H9 (cell line): Measurements from ENCODE around the gene CTAG1B. TPM values are rescaled to one million over a fixed set of nuclear protein-coding genes. Genes with fewer than 3 reads are reported as not detected.

Experiments used
- DNase-seq: peaks from one replicate; pipeline ENCODE4 v3.0.0-alpha.2; 2017
- H2AFZ ChIP-seq: one replicate; pipeline ENCODE4 v1.6.1; 2013; ENCODE audit warnings: mild to moderate bottlenecking, low read length, control low read depth, moderate library complexity
- H2AK5ac ChIP-seq: 2 replicates; pipeline ENCODE4 v1.6.1; 2013; ENCODE audit warnings: low read length, control low read depth, mixed read lengths; ENCODE audit not compliant: insufficient read length
- H2BK120ac ChIP-seq: one replicate; pipeline ENCODE4 v1.6.1; 2013; ENCODE audit warnings: low read depth, mild to moderate bottlenecking, low read length, control low read depth, inconsistent platforms; ENCODE audit not compliant: poor library complexity, severe bottlenecking
- H2BK12ac ChIP-seq: 2 replicates; pipeline ENCODE4 v1.6.1; 2013; ENCODE audit warnings: low read length, control low read depth, mixed read lengths, low read depth; ENCODE audit not compliant: insufficient read length
- H2BK15ac ChIP-seq: 2 replicates; pipeline ENCODE4 v1.6.1; 2013; ENCODE audit warnings: low read depth, low read length, control low read depth
- H2BK20ac ChIP-seq: one replicate; pipeline ENCODE4 v1.6.1; 2013; ENCODE audit warnings: low read depth, mild to moderate bottlenecking, low read length, control low read depth, inconsistent platforms; ENCODE audit not compliant: poor library complexity, severe bottlenecking
- H2BK5ac ChIP-seq: 2 replicates; pipeline ENCODE4 v1.6.1; 2013; ENCODE audit warnings: low read length, control low read depth, mixed read lengths; ENCODE audit not compliant: insufficient read length
- H3K14ac ChIP-seq: 2 replicates; pipeline ENCODE4 v1.6.1; 2013; ENCODE audit warnings: low read length, control low read depth; ENCODE audit not compliant: insufficient read depth
- H3K18ac ChIP-seq: 2 replicates; pipeline ENCODE4 v1.6.1; 2013; ENCODE audit warnings: low read depth, mild to moderate bottlenecking, mixed read lengths, low read length, control low read depth; ENCODE audit not compliant: insufficient read length
- H3K23ac ChIP-seq: 2 replicates; pipeline ENCODE4 v1.6.1; 2013; ENCODE audit warnings: low read length, control low read depth, mixed read lengths, low read depth; ENCODE audit not compliant: insufficient read length
- H3K23me2 ChIP-seq: 2 replicates; pipeline ENCODE4 v1.6.1; 2013; ENCODE audit warnings: low read depth, mild to moderate bottlenecking, mixed read lengths, low read length, control low read depth; ENCODE audit not compliant: insufficient read length, poor library complexity, severe bottlenecking
- H3K27ac ChIP-seq: 2 replicates; pipeline ENCODE4 v1.5.1; 2013; ENCODE audit warnings: low read length, control low read depth, mixed read lengths, low read depth; ENCODE audit not compliant: insufficient read length
- H3K27me3 ChIP-seq: 2 replicates; pipeline ENCODE4 v1.6.1; 2013; ENCODE audit warnings: low read length, control low read depth, inconsistent platforms; ENCODE audit not compliant: insufficient read depth
- H3K4ac ChIP-seq: 2 replicates; pipeline ENCODE4 v1.6.1; 2013; ENCODE audit warnings: low read depth, mild to moderate bottlenecking, control low read depth, inconsistent platforms, low read length, moderate library complexity
- H3K4me1 ChIP-seq: 2 replicates; pipeline ENCODE4 v1.6.1; 2013; ENCODE audit warnings: low read length, control low read depth, inconsistent platforms; ENCODE audit not compliant: insufficient read depth
- H3K4me2 ChIP-seq: 2 replicates; pipeline ENCODE4 v1.6.1; 2013; ENCODE audit warnings: low read length, control low read depth, mixed read lengths; ENCODE audit not compliant: insufficient read length, insufficient read depth
- H3K56ac ChIP-seq: 2 replicates; pipeline ENCODE4 v1.6.1; 2013; ENCODE audit warnings: low read depth, mild to moderate bottlenecking, mixed read lengths, low read length, control low read depth; ENCODE audit not compliant: insufficient read length
- H3K79me1 ChIP-seq: 2 replicates; pipeline ENCODE4 v1.6.1; 2013; ENCODE audit warnings: low read depth, mild to moderate bottlenecking, moderate library complexity, low read length, control low read depth, inconsistent platforms; ENCODE audit not compliant: insufficient read depth, poor library complexity, severe bottlenecking
- H3K79me2 ChIP-seq: 2 replicates; pipeline ENCODE4 v1.6.1; 2013; ENCODE audit warnings: low read length, control low read depth, inconsistent platforms; ENCODE audit not compliant: insufficient read depth
- H3K9ac ChIP-seq: 2 replicates; pipeline ENCODE4 v1.6.1; 2013; ENCODE audit warnings: low read length, control low read depth, mixed read lengths; ENCODE audit not compliant: insufficient read length; ENCODE audit errors: extremely low read depth
- H3K9me3 ChIP-seq: one replicate; pipeline ENCODE4 v1.6.1; 2013; ENCODE audit warnings: low read depth, low read length, inconsistent platforms; ENCODE audit not compliant: control insufficient read depth
- H3T11ph ChIP-seq: one replicate; pipeline ENCODE4 v1.6.1; 2013; ENCODE audit warnings: mild to moderate bottlenecking, low read length, control low read depth, inconsistent platforms
- H4K20me1 ChIP-seq: one replicate; pipeline ENCODE4 v1.6.1; 2013; ENCODE audit not compliant: control insufficient read depth, insufficient read length, insufficient read depth
- H4K5ac ChIP-seq: 2 replicates; pipeline ENCODE4 v1.6.1; 2013; ENCODE audit warnings: low read depth, mild to moderate bottlenecking, mixed read lengths, low read length, control low read depth; ENCODE audit not compliant: insufficient read length
- H4K8ac ChIP-seq: replicated peaks from 2 replicates; pipeline ENCODE4 v1.6.1; 2013; ENCODE audit warnings: low read length, control low read depth, mixed read lengths, low read depth; ENCODE audit not compliant: insufficient read length
- H4K91ac ChIP-seq: 2 replicates; pipeline ENCODE4 v1.6.1; 2013; ENCODE audit warnings: low read depth, mild to moderate bottlenecking, moderate library complexity, mixed read lengths, low read length, control low read depth; ENCODE audit not compliant: insufficient read length
- H3K27ac Mint-ChIP-seq, 3 experiments: 2 replicates in 2 of 3; 3 replicates in 1 of 3; pipeline ENCODE4 v1.8.0; 2020 to 2021; ENCODE audit warnings: mixed read lengths in 3 of 3, mild to moderate bottlenecking in 1 of 3, moderate library complexity in 1 of 3
- H3K27me3 Mint-ChIP-seq: 2 replicates; pipeline ENCODE4 v1.8.0; 2021; ENCODE audit warnings: low read depth, mild to moderate bottlenecking, moderate library complexity, mixed read lengths
- H3K36me3 Mint-ChIP-seq, 3 experiments: 2 replicates in 2 of 3; 3 replicates in 1 of 3; pipeline ENCODE4 v1.8.0; 2020 to 2021; ENCODE audit warnings: low read depth in 3 of 3, mixed read lengths in 3 of 3; ENCODE audit not compliant: insufficient read depth in 1 of 3
- H3K4me1 Mint-ChIP-seq, 2 experiments: 2 replicates each; pipeline ENCODE4 v1.8.0; 2020; ENCODE audit warnings: mixed read lengths in 2 of 2
- H3K4me3 Mint-ChIP-seq, 2 experiments: 2 replicates in 1 of 2; 3 replicates in 1 of 2; pipeline ENCODE4 v1.8.0; 2020 to 2021; ENCODE audit warnings: mild to moderate bottlenecking in 2 of 2, mixed read lengths in 2 of 2, moderate library complexity in 1 of 2
- H3K9me3 Mint-ChIP-seq, 2 experiments: 2 replicates in 1 of 2; 3 replicates in 1 of 2; pipeline ENCODE4 v1.8.0; 2020; ENCODE audit warnings: mild to moderate bottlenecking in 2 of 2, mixed read lengths in 2 of 2, moderate library complexity in 1 of 2
- WGBS: extraction: QIAGEN DNeasy Blood & Tissue Kit; methylation state at CpG from one replicate; pipeline ENCODE4 v1.1.7; 2013; ENCODE audit warnings: missing lambda C conversion rate, low lambda C conversion rate, mixed read lengths; ENCODE audit not compliant: insufficient read length; ENCODE audit errors: extremely low coverage; 5-methylcytosine and 5-hydroxymethylcytosine counted together
- total RNA-seq: library from RNA; stranded (reverse); gene quantifications from 2 replicates; pipeline ENCODE4 v1.2.1, GENCODE V29; 2021
- TF ChIP-seq, protein P1 (sequence below): fragments of 200-600 bp; sonication (generic); conservative IDR thresholded peaks from 3 replicates; pipeline ENCODE4 v1.8.0; 2021; ENCODE audit warnings: antibody characterized with exemption, mild to moderate bottlenecking

CTAG1B gene
- total RNA-seq, 1 experiment from 2014 or later, result not detected

DNA sequence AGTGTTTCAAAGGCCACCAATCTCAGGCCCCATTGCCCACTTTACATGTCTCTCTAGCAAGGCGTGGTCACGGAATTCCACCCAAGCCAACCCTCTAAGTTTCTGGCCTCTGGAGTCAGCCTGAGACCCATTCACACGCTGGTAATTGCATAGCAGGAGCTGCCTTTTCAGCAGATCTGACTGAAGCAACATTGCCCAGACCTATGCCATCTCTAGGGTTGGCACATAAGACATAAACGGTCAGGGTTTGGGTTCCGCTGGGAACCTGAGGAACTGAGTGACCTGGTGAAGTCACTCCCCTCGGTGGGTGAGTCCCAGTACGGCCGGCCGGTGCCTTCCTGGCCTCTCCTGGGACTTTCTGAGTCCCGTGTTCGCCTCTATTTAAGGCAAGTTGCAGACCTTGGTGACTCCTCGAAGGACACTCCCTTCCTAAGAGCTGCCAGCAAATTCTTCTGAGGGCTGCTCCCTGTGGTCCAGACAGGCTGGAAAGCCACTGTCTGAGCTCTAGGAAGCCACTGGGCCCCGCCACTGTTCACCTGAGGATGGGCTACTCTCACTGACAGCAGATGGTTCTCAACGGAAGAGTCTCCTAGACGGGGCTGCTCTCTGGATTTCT lies 18.2 kb downstream of the CTAG1B start:
- no peak overlapping the region for H2AK5ac ChIP-seq

More for the DNA sequence above, 18.2 kb downstream of the CTAG1B start:
- Histone ChIP-seq H3K9ac (no peak overlapping the region), H4K91ac (no peak overlapping the region), H2BK12ac (no peak overlapping the region), H3K14ac (no peak overlapping the region), H3T11ph (no peak overlapping the region), H3K23ac (no peak overlapping the region), H3K4ac (no peak overlapping the region), H3K23me2 (no peaks in the 10 kb centered on the region), H3K4me2 (no peak overlapping the region), H3K27ac (no peak overlapping the region), H2BK120ac (no peak overlapping the region), H2BK5ac (no peak overlapping the region), H4K5ac (no peak overlapping the region), H3K27me3 (no peaks in the 10 kb centered on the region), H2AFZ (no peak overlapping the region), H3K79me1 (no peaks in the 10 kb centered on the region), H4K8ac (no peak overlapping the region), H2BK15ac (no peak overlapping the region), H2BK20ac (no peak overlapping the region), H3K79me2 (no peaks in the 10 kb centered on the region), H4K20me1 (no peaks in the 10 kb centered on the region), H3K18ac (no peak overlapping the region), H3K56ac (no peak overlapping the region), H3K4me1 (no peaks in the 10 kb centered on the region), H3K9me3 (peaks cover 69% of the 10 kb centered on the region)
- no peak overlapping the region for H3K27ac Mint-ChIP-seq
- no peak overlapping the region for H3K4me3 Mint-ChIP-seq
- TF ChIP-seq, protein P1, sequence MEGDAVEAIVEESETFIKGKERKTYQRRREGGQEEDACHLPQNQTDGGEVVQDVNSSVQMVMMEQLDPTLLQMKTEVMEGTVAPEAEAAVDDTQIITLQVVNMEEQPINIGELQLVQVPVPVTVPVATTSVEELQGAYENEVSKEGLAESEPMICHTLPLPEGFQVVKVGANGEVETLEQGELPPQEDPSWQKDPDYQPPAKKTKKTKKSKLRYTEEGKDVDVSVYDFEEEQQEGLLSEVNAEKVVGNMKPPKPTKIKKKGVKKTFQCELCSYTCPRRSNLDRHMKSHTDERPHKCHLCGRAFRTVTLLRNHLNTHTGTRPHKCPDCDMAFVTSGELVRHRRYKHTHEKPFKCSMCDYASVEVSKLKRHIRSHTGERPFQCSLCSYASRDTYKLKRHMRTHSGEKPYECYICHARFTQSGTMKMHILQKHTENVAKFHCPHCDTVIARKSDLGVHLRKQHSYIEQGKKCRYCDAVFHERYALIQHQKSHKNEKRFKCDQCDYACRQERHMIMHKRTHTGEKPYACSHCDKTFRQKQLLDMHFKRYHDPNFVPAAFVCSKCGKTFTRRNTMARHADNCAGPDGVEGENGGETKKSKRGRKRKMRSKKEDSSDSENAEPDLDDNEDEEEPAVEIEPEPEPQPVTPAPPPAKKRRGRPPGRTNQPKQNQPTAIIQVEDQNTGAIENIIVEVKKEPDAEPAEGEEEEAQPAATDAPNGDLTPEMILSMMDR, result no peak
- peaks cover 13 to 21% of the 10 kb centered on the region in 2 experiments for H3K4me1 Mint-ChIP-seq
- H3K9me3 Mint-ChIP-seq, result peaks cover 74 to 82% of the 10 kb centered on the region in 2 experiments
- no peak for DNase-seq
- peaks cover 15 to 16% (median 16%) of the 10 kb centered on the region in 3 experiments for H3K36me3 Mint-ChIP-seq
- no peaks in the 10 kb centered on the region; the same call in 1 of the 2 replicates for H3K27me3 Mint-ChIP-seq
- no CpG with 5 or more reads among the region's 15 CpGs for WGBS
